ENCODE data around the gene TMEM163.

DNA sequence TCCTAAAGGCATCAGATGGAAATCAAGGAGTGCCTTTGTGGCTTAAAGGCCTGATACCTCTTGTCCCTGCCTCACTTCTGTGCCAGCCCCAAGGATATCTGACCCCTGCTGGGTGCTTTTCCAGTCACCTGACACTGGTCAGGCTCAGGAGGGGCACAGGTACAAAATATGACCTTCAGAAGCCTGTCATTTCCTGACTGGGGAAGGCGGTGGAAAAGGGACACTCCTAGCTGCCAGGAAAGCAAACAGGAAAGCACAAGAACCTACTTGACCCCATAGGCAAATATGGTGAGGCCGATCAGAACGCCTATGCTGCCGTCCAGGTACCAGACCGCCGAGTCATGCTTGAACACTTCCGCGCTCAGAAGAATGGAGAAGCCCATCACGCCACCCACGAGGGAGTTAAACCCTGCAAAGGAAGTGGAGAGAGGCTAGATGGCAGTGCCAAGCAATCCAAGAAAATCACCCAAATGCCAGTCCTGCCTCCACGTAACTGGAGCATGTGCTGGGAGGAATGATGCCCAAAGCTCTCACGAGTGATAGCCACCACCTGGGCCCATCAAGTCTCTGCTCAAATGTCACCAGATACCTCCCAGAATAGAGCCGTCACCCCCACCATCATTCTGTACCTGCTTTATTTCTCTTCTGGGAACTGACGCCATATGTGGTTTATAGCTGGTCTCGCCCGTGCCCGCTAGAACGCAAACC, 260.9 kb downstream of the TMEM163 start:
- TF ChIP-seq HDGF (IDR thresholded peaks at IDR 0.05; ENCODE audit: borderline replicate concordance): no peak
- no peak for TF ChIP-seq BHLHE40 (IDR thresholded peaks at IDR 0.05; ENCODE audit: borderline replicate concordance)
- TF ChIP-seq FOXM1 (IDR thresholded peaks at IDR 0.05; ENCODE audit: borderline replicate concordance): no peak
- TF ChIP-seq ZNF384 (IDR thresholded peaks at IDR 0.05): no peak
- TF ChIP-seq NFRKB (IDR thresholded peaks at IDR 0.05): no peak
- TF ChIP-seq ARNT (IDR thresholded peaks at IDR 0.05): no peak
- no peak for TF ChIP-seq SP1 (IDR thresholded peaks at IDR 0.05)
- TF ChIP-seq, protein P1, sequence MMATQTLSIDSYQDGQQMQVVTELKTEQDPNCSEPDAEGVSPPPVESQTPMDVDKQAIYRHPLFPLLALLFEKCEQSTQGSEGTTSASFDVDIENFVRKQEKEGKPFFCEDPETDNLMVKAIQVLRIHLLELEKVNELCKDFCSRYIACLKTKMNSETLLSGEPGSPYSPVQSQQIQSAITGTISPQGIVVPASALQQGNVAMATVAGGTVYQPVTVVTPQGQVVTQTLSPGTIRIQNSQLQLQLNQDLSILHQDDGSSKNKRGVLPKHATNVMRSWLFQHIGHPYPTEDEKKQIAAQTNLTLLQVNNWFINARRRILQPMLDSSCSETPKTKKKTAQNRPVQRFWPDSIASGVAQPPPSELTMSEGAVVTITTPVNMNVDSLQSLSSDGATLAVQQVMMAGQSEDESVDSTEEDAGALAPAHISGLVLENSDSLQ (IDR thresholded peaks at IDR 0.05): no peak
- TF ChIP-seq SUZ12 (IDR thresholded peaks at IDR 0.05): no peak
- TF ChIP-seq TARDBP (IDR thresholded peaks at IDR 0.05): no peak
- TF ChIP-seq FOXA1 (IDR thresholded peaks at IDR 0.05): no peak
- TF ChIP-seq ELF4 (IDR thresholded peaks at IDR 0.05): no peak
- no peak for TF ChIP-seq LEF1 (IDR thresholded peaks at IDR 0.05; ENCODE audit: borderline replicate concordance)

All from HEK293T (cell line).